ENCODE results near the gene MYH10.
"Not testable (repeated sequence)": the region's sequence is repeated elsewhere in the genome, so short reads cannot be mapped to it uniquely, and the experiment has no call there.

MYH10 gene

GRCh38 chr17:8555062-8555461 lies 75.5 kb downstream of the MYH10 start:
- Histone ChIP-seq H3K4me3 (ENCODE audit: insufficient read length, low read depth) (no peak overlapping the region), H3K9ac (ENCODE audit: insufficient read length, low read depth) (no peak overlapping the region), H3K4me1 (ENCODE audit: insufficient read depth, insufficient read length) (no peaks in the 10 kb centered on the region), H3K36me3 (ENCODE audit: insufficient read depth, insufficient read length, low read length) (peaks cover 57% of the 10 kb centered on the region), H3K27me3 (ENCODE audit: insufficient read depth, insufficient read length) (no peaks in the 10 kb centered on the region), H3K9me3 (ENCODE audit: insufficient read depth, low read length) (peaks cover 13% of the 10 kb centered on the region)
- TF ChIP-seq YY1 (IDR thresholded peaks at IDR 0.05; ENCODE audit: insufficient read depth, insufficient read length) (no peak), ZNF274 (IDR thresholded peaks at IDR 0.05; ENCODE audit: low read depth, low read length) (no peak), SUZ12 (IDR thresholded peaks at IDR 0.05; ENCODE audit: extremely low read depth, insufficient read depth, insufficient read length) (no peak)
- DNase-seq (ENCODE audit: low read depth, low spot score): no peak

- Histone ChIP-seq H3K9ac (ENCODE audit: insufficient read length, low read depth) (no peak overlapping the region), H3K36me3 (ENCODE audit: insufficient read depth, insufficient read length, low read length) (peaks cover 63% of the 10 kb centered on the region), H3K4me1 (ENCODE audit: insufficient read depth, insufficient read length) (no peaks in the 10 kb centered on the region), H3K9me3 (ENCODE audit: insufficient read depth, low read length) (peaks cover 13% of the 10 kb centered on the region), H3K27me3 (ENCODE audit: insufficient read depth, insufficient read length) (no peaks in the 10 kb centered on the region), H3K4me3 (ENCODE audit: insufficient read length, low read depth) (no peak overlapping the region)
- no peak for TF ChIP-seq ZNF274 (IDR thresholded peaks at IDR 0.05; ENCODE audit: low read depth, low read length)
- no peak for TF ChIP-seq SUZ12 (IDR thresholded peaks at IDR 0.05; ENCODE audit: extremely low read depth, insufficient read depth, insufficient read length)
- TF ChIP-seq YY1 (IDR thresholded peaks at IDR 0.05; ENCODE audit: insufficient read depth, insufficient read length): no peak
- DNase-seq (ENCODE audit: low read depth, low spot score): no peak
These were observed 77.8 kb downstream of the MYH10 start for GRCh38 chr17:8552577-8553320.

- H3K27me3 ChIP-seq (ENCODE audit: insufficient read depth, insufficient read length): no peaks in the 10 kb centered on the region
- H3K4me1 ChIP-seq (ENCODE audit: insufficient read depth, insufficient read length): no peaks in the 10 kb centered on the region
- no peak for DNase-seq (ENCODE audit: low read depth, low spot score)
- peaks cover 79% of the 10 kb centered on the region for H3K36me3 ChIP-seq (ENCODE audit: insufficient read depth, insufficient read length, low read length)
- H3K9me3 ChIP-seq (ENCODE audit: insufficient read depth, low read length): no peaks in the 10 kb centered on the region
- no peak overlapping the region for H3K9ac ChIP-seq (ENCODE audit: insufficient read length, low read depth)
- TF ChIP-seq SUZ12 (IDR thresholded peaks at IDR 0.05; ENCODE audit: extremely low read depth, insufficient read depth, insufficient read length) (no peak), ZNF274 (IDR thresholded peaks at IDR 0.05; ENCODE audit: low read depth, low read length) (no peak), YY1 (IDR thresholded peaks at IDR 0.05; ENCODE audit: insufficient read depth, insufficient read length) (no peak)
- H3K4me3 ChIP-seq (ENCODE audit: insufficient read length, low read depth): no peak overlapping the region
These were observed 87.7 kb downstream of the MYH10 start for GRCh38 chr17:8542599-8543502.

GRCh38 chr17:8539976-8540375 lies 90.5 kb downstream of the MYH10 start:
- H3K4me1 ChIP-seq (ENCODE audit: insufficient read depth, insufficient read length); H3K27me3 ChIP-seq (ENCODE audit: insufficient read depth, insufficient read length): not testable (repeated sequence)
- peaks cover 78% of the 10 kb centered on the region for H3K36me3 ChIP-seq (ENCODE audit: insufficient read depth, insufficient read length, low read length)

GRCh38 chr17:8537734-8538133 lies 92.8 kb downstream of the MYH10 start:
- Histone ChIP-seq H3K9me3 (ENCODE audit: insufficient read depth, low read length) (no peaks in the 10 kb centered on the region), H3K4me3 (ENCODE audit: insufficient read length, low read depth) (no peak overlapping the region), H3K4me1 (ENCODE audit: insufficient read depth, insufficient read length) (no peaks in the 10 kb centered on the region), H3K9ac (ENCODE audit: insufficient read length, low read depth) (no peak overlapping the region), H3K27me3 (ENCODE audit: insufficient read depth, insufficient read length) (no peaks in the 10 kb centered on the region), H3K36me3 (ENCODE audit: insufficient read depth, insufficient read length, low read length) (peaks cover 87% of the 10 kb centered on the region)
- no peak for DNase-seq (ENCODE audit: low read depth, low spot score)
- TF ChIP-seq YY1 (IDR thresholded peaks at IDR 0.05; ENCODE audit: insufficient read depth, insufficient read length): no peak
- TF ChIP-seq SUZ12 (IDR thresholded peaks at IDR 0.05; ENCODE audit: extremely low read depth, insufficient read depth, insufficient read length): no peak
- TF ChIP-seq ZNF274 (IDR thresholded peaks at IDR 0.05; ENCODE audit: low read depth, low read length): no peak

More at GRCh38 chr17:8539976-8540375, 90.5 kb downstream of the MYH10 start:
- DNase-seq (ENCODE audit: low read depth, low spot score); H3K9me3 ChIP-seq (ENCODE audit: insufficient read depth, low read length); H3K4me3 ChIP-seq (ENCODE audit: insufficient read length, low read depth); H3K9ac ChIP-seq (ENCODE audit: insufficient read length, low read depth): not testable (repeated sequence)

- no peak for DNase-seq (ENCODE audit: low read depth, low spot score)
- TF ChIP-seq ZNF274 (IDR thresholded peaks at IDR 0.05; ENCODE audit: low read depth, low read length) (no peak), SUZ12 (IDR thresholded peaks at IDR 0.05; ENCODE audit: extremely low read depth, insufficient read depth, insufficient read length) (no peak), YY1 (IDR thresholded peaks at IDR 0.05; ENCODE audit: insufficient read depth, insufficient read length) (no peak)
- Histone ChIP-seq H3K9ac (ENCODE audit: insufficient read length, low read depth) (no peak overlapping the region), H3K4me3 (ENCODE audit: insufficient read length, low read depth) (no peak overlapping the region), H3K27me3 (ENCODE audit: insufficient read depth, insufficient read length) (no peaks in the 10 kb centered on the region), H3K4me1 (ENCODE audit: insufficient read depth, insufficient read length) (no peaks in the 10 kb centered on the region), H3K9me3 (ENCODE audit: insufficient read depth, low read length) (no peaks in the 10 kb centered on the region), H3K36me3 (ENCODE audit: insufficient read depth, insufficient read length, low read length) (peaks cover 75% of the 10 kb centered on the region)
These were observed 95.9 kb downstream of the MYH10 start for GRCh38 chr17:8534498-8535188.

- no peak for DNase-seq (ENCODE audit: low read depth, low spot score)
- Histone ChIP-seq H3K36me3 (ENCODE audit: insufficient read depth, insufficient read length, low read length) (peaks cover 85% of the 10 kb centered on the region), H3K4me3 (ENCODE audit: insufficient read length, low read depth) (no peak overlapping the region), H3K4me1 (ENCODE audit: insufficient read depth, insufficient read length) (no peaks in the 10 kb centered on the region), H3K9me3 (ENCODE audit: insufficient read depth, low read length) (no peaks in the 10 kb centered on the region), H3K27me3 (ENCODE audit: insufficient read depth, insufficient read length) (no peaks in the 10 kb centered on the region), H3K9ac (ENCODE audit: insufficient read length, low read depth) (no peak overlapping the region)
- TF ChIP-seq SUZ12 (IDR thresholded peaks at IDR 0.05; ENCODE audit: extremely low read depth, insufficient read depth, insufficient read length) (no peak), YY1 (IDR thresholded peaks at IDR 0.05; ENCODE audit: insufficient read depth, insufficient read length) (no peak), ZNF274 (IDR thresholded peaks at IDR 0.05; ENCODE audit: low read depth, low read length) (no peak)
These were observed 98.5 kb downstream of the MYH10 start for GRCh38 chr17:8532021-8532420.

All from NT2/D1 (cell line).